ENCODE data around the gene RSU1.

RSU1 gene

GRCh38 chr10:16820421-16820820 lies 3.2 kb upstream of the RSU1 start:
- DNase-seq = no peak

GRCh38 chr10:16820018-16820417 lies 2.8 kb upstream of the RSU1 start:
- no peak for DNase-seq

DNA sequence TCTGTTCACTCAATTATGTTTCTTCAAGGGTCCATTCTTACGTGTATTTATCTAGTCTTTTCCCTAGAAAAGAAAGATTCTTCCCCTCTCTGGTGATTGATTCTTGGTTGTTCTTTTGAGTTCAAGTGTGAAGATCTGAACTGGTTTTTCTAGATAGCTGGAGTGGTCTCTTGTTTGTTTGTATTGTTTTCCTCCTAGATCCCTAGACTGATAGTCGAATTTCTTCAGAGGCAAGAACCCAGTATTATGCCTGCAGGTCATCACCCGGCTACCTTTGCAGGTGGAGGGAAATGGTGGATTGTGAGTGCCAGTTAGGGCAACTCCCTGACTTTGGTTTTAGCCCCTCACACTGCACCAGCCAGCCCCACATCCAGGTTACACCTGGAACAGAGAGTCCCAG lies 2.2 kb upstream of the RSU1 start:
- no peak for DNase-seq

GRCh38 chr10:16819026-16819425 lies 1.8 kb upstream of the RSU1 start:
- DNase-seq = no peak

GRCh38 chr10:16816830-16817124 lies 447 bp downstream of the RSU1 start:
- no peak for DNase-seq

DNA sequence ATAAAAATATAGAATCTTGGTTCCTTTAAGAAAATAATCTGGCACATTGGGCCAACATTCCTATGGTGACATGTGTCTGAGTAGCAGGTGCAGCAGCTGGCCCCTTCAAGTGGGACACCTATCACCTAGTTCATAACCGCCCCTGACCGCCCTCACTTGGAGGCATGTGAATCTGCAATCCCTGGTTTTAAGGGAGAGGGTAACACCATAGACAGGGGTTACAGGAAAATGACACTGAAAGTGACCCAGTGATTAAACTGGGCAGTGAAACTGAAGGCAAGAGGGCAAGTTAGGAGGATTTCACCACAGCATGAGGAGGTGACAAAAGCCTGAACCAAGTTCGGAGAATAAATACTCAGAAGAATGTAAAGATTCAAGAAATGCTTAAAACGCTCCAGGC lies 1.1 kb downstream of the RSU1 start:
- DNase-seq = peak; percentile 25

GRCh38 chr10:16814012-16814411 lies 3.2 kb downstream of the RSU1 start:
- peak; percentile 73 for DNase-seq

DNA sequence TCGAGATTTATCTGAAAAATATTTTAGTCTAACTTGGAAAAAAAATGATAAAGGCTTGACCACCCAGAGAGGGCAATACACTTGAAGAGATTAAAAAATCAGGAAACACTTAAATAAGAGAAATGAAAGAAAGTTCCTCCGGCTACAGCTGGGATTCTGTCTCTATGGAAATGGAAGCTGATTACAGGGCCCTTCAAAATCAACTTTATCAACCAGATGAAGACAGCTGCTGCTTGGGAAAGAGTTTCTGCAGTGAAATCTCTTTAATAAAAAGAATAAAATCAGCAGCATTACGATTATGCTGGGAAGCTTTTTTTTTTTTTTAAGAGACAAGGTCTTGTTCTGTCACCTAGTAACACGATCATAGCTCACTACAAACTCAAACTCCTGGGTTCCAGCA lies 4.5 kb downstream of the RSU1 start:
- no peak for DNase-seq

- DNase-seq = no peak
Observed at GRCh38 chr10:16811765-16812164, 5.5 kb downstream of the RSU1 start.

DNA sequence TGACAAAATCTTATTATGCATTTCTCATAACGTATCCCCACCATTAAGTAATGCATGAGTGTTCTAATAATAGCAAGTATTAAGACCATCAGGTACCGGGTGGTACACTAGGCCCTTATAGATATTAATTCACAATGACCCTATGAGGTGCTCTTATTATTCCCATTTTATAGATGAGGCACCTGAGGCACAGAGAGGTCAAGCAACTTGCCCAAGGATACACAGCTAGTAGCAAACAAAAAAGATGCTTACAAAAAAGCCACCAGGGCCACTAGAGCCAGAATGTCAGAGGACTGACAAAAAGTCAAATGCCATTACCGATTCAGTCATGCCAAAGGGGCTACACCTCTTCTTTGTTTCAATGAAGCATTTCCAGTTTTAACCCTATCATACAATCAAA lies 5.9 kb downstream of the RSU1 start:
- no peak for DNase-seq

DNA sequence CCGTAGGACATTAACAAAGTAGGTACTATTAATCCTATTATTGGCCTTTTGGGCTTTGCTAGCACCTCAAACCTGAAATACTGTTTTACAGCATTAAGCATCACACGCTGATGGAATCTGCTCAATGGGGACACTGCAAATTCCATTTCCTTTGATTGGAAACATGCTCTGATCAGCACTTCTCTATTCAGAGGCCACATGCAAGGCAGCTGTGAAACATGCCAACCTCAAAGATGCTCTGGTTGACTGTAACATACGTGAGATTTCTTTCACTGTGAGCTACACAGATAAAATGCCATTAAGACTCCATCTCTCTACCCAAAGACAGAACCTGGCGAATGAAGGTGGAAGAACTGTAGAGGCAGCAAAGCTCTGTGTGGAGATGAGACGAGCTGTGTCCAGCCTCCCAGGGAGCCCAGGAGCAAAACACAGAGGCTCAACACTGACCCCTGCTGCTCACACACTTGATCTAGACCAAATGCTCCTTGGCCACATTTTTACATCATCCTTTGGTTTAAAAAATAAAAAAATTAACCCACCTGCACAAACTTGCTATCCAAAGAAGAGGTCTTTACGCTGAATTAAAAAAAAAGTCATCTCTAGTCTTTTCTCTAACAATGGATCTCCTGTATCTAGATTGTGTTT lies 8.0 kb downstream of the RSU1 start:
- peak; percentile 82 for DNase-seq

- DNase-seq = no peak
Observed at GRCh38 chr10:16804123-16804522, 13.1 kb downstream of the RSU1 start.

- no peak for DNase-seq
Observed at GRCh38 chr10:16803464-16803863, 13.8 kb downstream of the RSU1 start.

DNA sequence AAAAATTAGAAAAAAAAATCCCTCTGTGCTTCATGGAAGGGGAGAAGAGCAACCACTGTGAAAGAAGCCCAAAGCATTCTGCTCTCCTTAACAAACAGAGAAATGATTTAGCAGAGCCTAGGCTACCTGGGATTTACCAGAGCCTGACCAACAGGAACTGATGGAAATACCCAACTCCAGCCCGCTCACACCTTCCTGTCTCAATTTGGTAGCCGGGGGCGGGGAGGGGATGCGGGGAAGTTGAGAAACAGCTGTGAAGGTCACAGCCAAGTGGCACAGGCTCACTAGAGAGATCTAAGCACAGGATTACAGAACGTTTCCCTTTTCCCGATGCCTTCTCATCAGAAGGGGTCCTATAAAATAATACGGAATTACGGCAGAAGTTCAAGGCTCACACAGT lies 17.6 kb downstream of the RSU1 start:
- no peak for DNase-seq

GRCh38 chr10:16798571-16798970 lies 18.7 kb downstream of the RSU1 start:
- no peak for DNase-seq

DNA sequence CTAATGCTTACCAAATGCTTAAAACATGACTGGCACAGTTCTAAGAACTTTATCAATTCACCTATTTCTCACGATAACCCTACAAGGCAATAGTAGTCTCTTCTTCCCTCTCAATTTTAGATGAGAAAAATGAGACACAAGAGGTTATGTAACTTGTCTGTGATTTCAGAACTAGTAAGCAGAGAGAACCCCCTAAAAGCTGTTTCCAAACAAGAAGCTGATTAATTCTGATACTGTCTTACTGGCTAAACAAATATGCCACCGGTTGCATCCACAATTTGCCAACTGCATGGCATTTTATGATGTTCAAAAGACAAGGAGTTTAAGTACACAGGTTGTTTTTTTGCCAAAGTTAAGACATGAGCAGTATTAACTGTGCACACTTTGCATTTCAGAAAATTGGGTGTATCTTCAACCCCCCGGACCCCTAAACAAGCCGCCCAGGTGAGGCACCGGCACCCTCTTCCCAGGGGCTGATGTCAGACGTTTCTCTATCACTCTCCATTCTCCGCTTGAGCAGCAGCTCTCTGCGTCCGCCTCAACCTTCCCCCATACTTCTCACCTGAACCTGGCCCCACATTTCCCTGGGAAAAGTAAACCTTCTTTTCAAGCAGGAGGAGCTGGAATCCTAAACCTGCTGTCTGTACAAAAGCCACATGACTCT lies 21.7 kb downstream of the RSU1 start:
- no peak for DNase-seq

DNA sequence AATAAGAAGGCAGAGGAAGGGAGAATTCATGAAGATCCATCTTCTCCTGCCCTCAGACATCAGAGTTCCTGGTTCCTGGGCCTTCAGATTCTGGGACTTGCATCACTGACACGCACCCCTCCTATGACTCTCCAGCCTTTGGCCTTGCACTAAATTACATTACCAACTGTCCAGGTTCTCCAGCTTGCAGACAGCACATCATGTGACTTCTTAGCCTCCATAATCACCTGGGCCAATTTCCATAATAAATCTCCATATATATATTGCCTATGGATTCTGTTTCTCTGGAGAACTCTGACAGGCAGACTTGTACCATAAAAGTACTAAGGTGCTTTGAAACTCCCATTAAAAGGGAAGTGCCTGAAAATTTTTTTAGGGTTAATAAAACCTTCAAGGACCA lies 23.2 kb downstream of the RSU1 start:
- DNase-seq = no peak

- no peak for DNase-seq
Observed at GRCh38 chr10:16792675-16793074, 24.5 kb downstream of the RSU1 start.

DNA sequence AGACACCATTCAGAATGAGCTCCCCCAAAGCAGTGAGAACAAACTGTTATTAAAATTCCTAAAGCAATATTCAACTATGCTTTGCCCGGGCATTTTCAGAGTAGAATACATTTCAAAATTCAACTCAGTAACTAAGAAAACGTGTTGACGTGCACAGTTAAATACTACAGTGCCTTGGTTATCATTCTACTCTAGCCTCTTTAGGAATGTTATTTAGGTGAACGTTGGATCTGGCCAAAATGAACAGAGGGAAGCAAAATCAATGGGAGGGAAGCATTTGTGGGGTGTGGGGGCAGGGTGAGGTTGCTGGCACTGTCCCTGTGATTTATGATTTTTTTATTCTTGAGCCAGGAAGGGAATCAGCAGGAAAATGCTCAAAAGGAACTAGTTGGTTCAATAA lies 27.5 kb downstream of the RSU1 start:
- no peak for DNase-seq

- no peak for DNase-seq
Observed at GRCh38 chr10:16789261-16789660, 28.0 kb downstream of the RSU1 start.

GRCh38 chr10:16788778-16789177 lies 28.4 kb downstream of the RSU1 start:
- DNase-seq = no peak

DNA sequence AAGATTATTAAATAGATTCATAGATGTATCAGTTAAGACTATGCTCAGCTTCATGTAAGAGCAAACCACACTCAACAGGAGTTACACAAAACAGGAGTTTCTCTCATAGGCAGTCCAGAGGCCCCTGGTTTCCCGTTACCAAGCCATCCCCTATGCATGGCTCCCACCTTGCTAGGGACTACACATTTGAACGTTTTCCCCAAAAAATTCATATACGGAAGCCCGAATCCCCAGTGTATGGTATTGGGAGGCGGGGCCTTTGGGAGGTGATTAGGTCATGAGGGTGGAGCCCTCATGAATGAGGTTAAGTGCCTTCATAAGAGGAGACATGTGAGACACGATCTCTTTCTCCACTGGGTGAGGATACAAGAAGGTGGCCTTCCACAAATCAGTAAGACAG lies 29.1 kb downstream of the RSU1 start:
- no peak for DNase-seq

DNA sequence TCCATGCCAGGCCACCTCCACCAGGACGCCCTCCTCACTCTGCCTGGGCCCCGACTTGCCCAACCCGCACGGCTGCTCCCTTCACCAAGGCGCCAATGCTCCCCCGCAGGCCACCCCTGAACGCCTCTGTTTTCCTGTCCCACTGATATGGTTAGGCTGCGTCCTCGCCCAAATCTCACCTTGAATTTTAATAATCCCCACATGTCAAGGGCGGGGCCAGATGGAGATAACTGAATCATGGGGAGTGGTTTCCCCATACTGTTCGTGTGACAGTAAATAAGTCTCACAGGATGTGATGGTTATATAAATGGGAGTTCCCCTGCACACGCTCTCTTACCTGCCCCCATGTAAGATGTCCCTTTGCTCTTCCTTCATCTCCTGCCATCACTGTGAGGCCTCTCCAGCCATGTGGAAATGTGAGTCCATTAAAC lies 29.8 kb downstream of the RSU1 start:
- DNase-seq = no peak

- no peak for DNase-seq
Observed at GRCh38 chr10:16780338-16780880, 36.8 kb downstream of the RSU1 start.

DNA sequence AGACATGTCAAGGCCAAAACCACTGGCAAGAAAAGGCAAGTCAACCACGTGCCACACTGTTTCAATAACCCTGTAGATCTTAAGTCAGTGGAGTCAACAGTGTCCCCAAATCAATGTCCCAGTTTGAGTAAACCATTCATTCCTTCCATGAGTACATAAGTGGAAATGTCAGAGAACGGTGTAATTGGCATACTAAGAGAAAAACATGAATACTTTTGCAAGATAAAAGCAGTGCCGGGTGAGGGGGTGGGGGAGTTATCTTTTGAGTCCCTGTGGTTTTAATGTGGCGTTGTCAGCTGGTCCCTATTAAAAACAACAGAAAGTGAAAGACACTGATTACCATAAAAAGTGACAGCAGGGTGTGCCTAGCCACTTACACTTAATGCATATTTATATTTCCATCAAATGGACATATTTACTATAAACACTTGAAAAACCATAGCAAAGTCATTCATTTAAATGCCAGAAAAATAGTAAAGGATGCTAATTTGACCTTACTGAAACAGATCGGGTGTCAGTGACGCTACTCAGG lies 37.8 kb downstream of the RSU1 start:
- DNase-seq = peak; percentile 21

All from hematopoietic multipotent progenitor cell treated with erythropoietin and hydrocortisone succinate and interleukin-3 and kit ligand, for 6 days (in vitro differentiated cells).